CD14-positive monocyte (primary cell): ENCODE results near the gene NPY. TPM values are rescaled to one million over a fixed set of nuclear protein-coding genes. Genes with fewer than 3 reads are reported as not detected.

Experiments used
- DNase-seq, 3 donors: peaks; one replicate each; pipeline ENCODE4 v3.0.0-alpha.2; 2011 to 2022
- H2AFZ ChIP-seq: 2 replicates; pipeline ENCODE4 v1.6.0; 2012; ENCODE audit warnings: mild to moderate bottlenecking, low read depth, low read length, inconsistent platforms; ENCODE audit not compliant: insufficient read depth, poor library complexity, severe bottlenecking
- H3K27ac ChIP-seq, 2 donors: 1 replicate in 1 of 2; 2 replicates in 1 of 2; pipeline ENCODE4 v1.5.1; 2012 to 2013; ENCODE audit warnings: low read length in 2 of 2, control low read depth in 1 of 2, inconsistent platforms in 1 of 2, low read depth in 1 of 2, mild to moderate bottlenecking in 1 of 2
- H3K27me3 ChIP-seq, 2 donors: one replicate each; pipeline versions ENCODE4 v1.6.0 to v1.6.1; 2011 to 2013; ENCODE audit warnings: low read length in 2 of 2; ENCODE audit not compliant: control insufficient read depth in 2 of 2, insufficient read depth in 2 of 2
- H3K36me3 ChIP-seq, 2 donors: replicated peaks in 1 of 2; 1 replicate in 1 of 2; 2 replicates in 1 of 2; pipeline versions ENCODE4 v1.5.1 to v1.6.1; 2012 to 2013; ENCODE audit warnings: low read length in 2 of 2, control low read depth in 1 of 2, inconsistent platforms in 1 of 2, mild to moderate bottlenecking in 1 of 2; ENCODE audit not compliant: insufficient read depth in 2 of 2, control insufficient read depth in 1 of 2
- H3K4me1 ChIP-seq, 2 donors: 1 replicate in 1 of 2; 2 replicates in 1 of 2; pipeline versions ENCODE4 v1.5.1 to v1.6.1; 2012 to 2013; ENCODE audit warnings: low read length in 2 of 2, control low read depth in 1 of 2, inconsistent platforms in 1 of 2, mild to moderate bottlenecking in 1 of 2, moderate library complexity in 1 of 2; ENCODE audit not compliant: insufficient read depth in 2 of 2, control insufficient read depth in 1 of 2
- H3K4me2 ChIP-seq: replicated peaks from 2 replicates; pipeline ENCODE3; 2012; ENCODE audit warnings: low read length, moderate library complexity, mild to moderate bottlenecking; ENCODE audit not compliant: poor library complexity, severe bottlenecking; ENCODE audit errors: extremely low read depth
- H3K4me3 ChIP-seq, 3 experiments: fragments of 200-600 bp in 1 of 3; sonication (generic) in 1 of 3; replicated peaks in 1 of 3; 1 replicate in 2 of 3; 2 replicates in 1 of 3; pipeline ENCODE4 v1.5.1; 2011 to 2013; ENCODE audit warnings: low read length in 3 of 3, mild to moderate bottlenecking in 3 of 3, control low read depth in 2 of 3, low read depth in 2 of 3, inconsistent platforms in 1 of 3, moderate library complexity in 1 of 3
- H3K79me2 ChIP-seq: 2 replicates; pipeline ENCODE4 v1.6.0; 2012; ENCODE audit warnings: mild to moderate bottlenecking, control low read depth, inconsistent platforms, low read length, moderate library complexity; ENCODE audit not compliant: insufficient read depth
- H3K9ac ChIP-seq: 2 replicates; pipeline ENCODE4 v1.6.0; 2017; ENCODE audit warnings: low read length, mild to moderate bottlenecking; ENCODE audit not compliant: insufficient read depth, poor library complexity, severe bottlenecking
- H3K9me3 ChIP-seq, 2 donors: replicated peaks in 1 of 2; 1 replicate in 1 of 2; 2 replicates in 1 of 2; pipeline versions ENCODE4 v1.5.1 to v1.6.1; 2012 to 2013; ENCODE audit warnings: low read length in 2 of 2, control low read depth in 1 of 2; ENCODE audit not compliant: control insufficient read depth in 1 of 2, insufficient read depth in 1 of 2
- H4K20me1 ChIP-seq: 2 replicates; pipeline ENCODE4 v1.6.0; 2012; ENCODE audit warnings: mild to moderate bottlenecking, low read length, control low read depth, moderate library complexity; ENCODE audit not compliant: insufficient read depth
- H3K27ac Mint-ChIP-seq, 7 donors: one replicate each; pipeline ENCODE4 v1.8.0; 2020; ENCODE audit warnings: mild to moderate bottlenecking in 7 of 7, mixed read lengths in 7 of 7, moderate library complexity in 6 of 7, inconsistent platforms in 2 of 7
- H3K27me3 Mint-ChIP-seq, 3 donors: one replicate each; pipeline ENCODE4 v1.8.0; 2021 to 2022; ENCODE audit warnings: low read depth in 3 of 3, mild to moderate bottlenecking in 3 of 3, mixed read lengths in 3 of 3, moderate library complexity in 3 of 3, inconsistent platforms in 1 of 3
- H3K36me3 Mint-ChIP-seq, 2 donors: one replicate each; pipeline ENCODE4 v1.8.0; 2020; ENCODE audit warnings: mixed read lengths in 2 of 2, inconsistent platforms in 1 of 2, mild to moderate bottlenecking in 1 of 2
- H3K4me1 Mint-ChIP-seq: one replicate; pipeline ENCODE4 v1.8.0; 2020; ENCODE audit warnings: mild to moderate bottlenecking, mixed read lengths
- H3K4me3 Mint-ChIP-seq, 2 donors: one replicate each; pipeline ENCODE4 v1.8.0; 2020; ENCODE audit warnings: mild to moderate bottlenecking in 2 of 2, mixed read lengths in 2 of 2, moderate library complexity in 1 of 2
- H3K9me3 Mint-ChIP-seq, 7 donors: one replicate each; pipeline ENCODE4 v1.8.0; 2020 to 2022; ENCODE audit warnings: mixed read lengths in 7 of 7, mild to moderate bottlenecking in 6 of 7, moderate library complexity in 6 of 7, inconsistent platforms in 2 of 7
- WGBS: methylation state at CpG from one replicate; pipeline ENCODE4 v1.1.5; 2013; ENCODE audit warnings: missing lambda C conversion rate; ENCODE audit not compliant: insufficient coverage; 5-methylcytosine and 5-hydroxymethylcytosine counted together
- intact Hi-C, 2 donors: fragments of 100-400 bp; cut with micrococcal nuclease; formaldehyde crosslinking; loops; one replicate each; pipeline versions ENCODE4 v1.15.0 to v1.15.1; 2023
- polyA plus RNA-seq, 3 donors: library from polyadenylated mRNA; depleted of rRNA in 1 of 3; unstranded in 2 of 3; stranded (reverse) in 1 of 3; fragments of 300-500 nt in 2 of 3; fragments of >200 nt in 1 of 3; fragmentation: Illumina TruSeq in 2 of 3; gene quantifications; 1 replicate in 2 of 3; 2 replicates in 1 of 3; pipeline ENCODE4 v1.2.3, GENCODE V29; 2012 to 2021
- TF ChIP-seq, protein P1 (sequence below): fragments of 200-600 bp; IDR thresholded peaks from one replicate; pipeline ENCODE4 v1.8.0; 2022; ENCODE audit warnings: antibody characterized with exemption, mild to moderate bottlenecking

Gene NPY
- polyA plus RNA-seq, 3 donors: not detected

DNA sequence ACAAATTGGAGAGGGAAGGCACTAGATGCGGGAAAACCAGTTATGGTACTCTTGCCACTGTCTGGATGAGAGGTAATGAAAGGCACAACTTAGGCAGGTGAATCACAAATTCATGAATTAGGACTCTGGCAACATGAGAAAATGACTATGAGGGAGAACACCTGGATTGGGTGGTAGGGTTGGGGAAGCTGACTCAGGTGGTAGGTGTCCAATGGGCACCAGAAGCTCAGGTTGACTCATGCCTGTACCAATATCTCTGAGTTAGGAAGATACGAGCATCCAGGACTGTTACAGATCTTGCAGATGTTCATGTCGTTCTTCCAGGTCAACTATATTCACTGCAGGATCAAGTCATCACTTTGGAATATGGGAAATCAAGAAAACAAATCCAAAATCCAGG lies 56.7 kb downstream of the NPY start:
- no peaks in the 10 kb centered on the region for H3K79me2 ChIP-seq
- DNase-seq: no peak
- no peak overlapping the region for H3K9ac ChIP-seq
- no peak overlapping the region for H3K4me3 Mint-ChIP-seq
- intact Hi-C loops: no loop called here
- H3K4me1 Mint-ChIP-seq: no peaks in the 10 kb centered on the region
- H3K9me3 Mint-ChIP-seq: no peaks in the 10 kb centered on the region
- H3K27ac ChIP-seq: no peak overlapping the region
- no peaks in the 10 kb centered on the region for H3K9me3 ChIP-seq
- H3K27me3 Mint-ChIP-seq: peaks cover 2 to 12% (median 6%) of the 10 kb centered on the region in 3 donors
- no peaks in the 10 kb centered on the region for H3K27me3 ChIP-seq
- 92% methylated on average over 1 of the region's 3 CpGs for WGBS
- no peak overlapping the region for H2AFZ ChIP-seq
- no peak overlapping the region for H3K4me3 ChIP-seq
- H3K27ac Mint-ChIP-seq: no peak overlapping the region
- H3K36me3 ChIP-seq: no peaks in the 10 kb centered on the region
- no peaks in the 10 kb centered on the region for H4K20me1 ChIP-seq
- no peak overlapping the region for H3K4me2 ChIP-seq
- H3K36me3 Mint-ChIP-seq: no peaks in the 10 kb centered on the region
- TF ChIP-seq, protein P1, sequence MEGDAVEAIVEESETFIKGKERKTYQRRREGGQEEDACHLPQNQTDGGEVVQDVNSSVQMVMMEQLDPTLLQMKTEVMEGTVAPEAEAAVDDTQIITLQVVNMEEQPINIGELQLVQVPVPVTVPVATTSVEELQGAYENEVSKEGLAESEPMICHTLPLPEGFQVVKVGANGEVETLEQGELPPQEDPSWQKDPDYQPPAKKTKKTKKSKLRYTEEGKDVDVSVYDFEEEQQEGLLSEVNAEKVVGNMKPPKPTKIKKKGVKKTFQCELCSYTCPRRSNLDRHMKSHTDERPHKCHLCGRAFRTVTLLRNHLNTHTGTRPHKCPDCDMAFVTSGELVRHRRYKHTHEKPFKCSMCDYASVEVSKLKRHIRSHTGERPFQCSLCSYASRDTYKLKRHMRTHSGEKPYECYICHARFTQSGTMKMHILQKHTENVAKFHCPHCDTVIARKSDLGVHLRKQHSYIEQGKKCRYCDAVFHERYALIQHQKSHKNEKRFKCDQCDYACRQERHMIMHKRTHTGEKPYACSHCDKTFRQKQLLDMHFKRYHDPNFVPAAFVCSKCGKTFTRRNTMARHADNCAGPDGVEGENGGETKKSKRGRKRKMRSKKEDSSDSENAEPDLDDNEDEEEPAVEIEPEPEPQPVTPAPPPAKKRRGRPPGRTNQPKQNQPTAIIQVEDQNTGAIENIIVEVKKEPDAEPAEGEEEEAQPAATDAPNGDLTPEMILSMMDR: no peak
- no peaks in the 10 kb centered on the region for H3K4me1 ChIP-seq
